Immature natural killer cell (primary cell): Measurements from ENCODE around the gene DDB1. TPM values are rescaled to one million over a fixed set of nuclear protein-coding genes. Genes with fewer than 3 reads are reported as not detected.

Experiments
- DNase-seq, 3 donors: peaks; one replicate each; pipeline ENCODE4 v3.0.0; 2022; ENCODE audit warnings: mixed read lengths in 1 of 3
- H3K27ac Mint-ChIP-seq, 6 donors: one replicate each; pipeline ENCODE4 v1.8.0; 2020; ENCODE audit warnings: mixed read lengths in 6 of 6, mild to moderate bottlenecking in 5 of 6, inconsistent platforms in 4 of 6, moderate library complexity in 3 of 6
- H3K27me3 Mint-ChIP-seq, 3 donors: one replicate each; pipeline ENCODE4 v1.8.0; 2020 to 2021; ENCODE audit warnings: low read depth in 3 of 3, mild to moderate bottlenecking in 3 of 3, mixed read lengths in 3 of 3, moderate library complexity in 3 of 3, inconsistent platforms in 1 of 3
- H3K36me3 Mint-ChIP-seq, 3 donors: one replicate each; pipeline ENCODE4 v1.8.0; 2020; ENCODE audit warnings: mixed read lengths in 3 of 3, inconsistent platforms in 2 of 3, mild to moderate bottlenecking in 2 of 3
- H3K4me1 Mint-ChIP-seq, 2 donors: one replicate each; pipeline ENCODE4 v1.8.0; 2020; ENCODE audit warnings: inconsistent platforms in 2 of 2, mild to moderate bottlenecking in 2 of 2, mixed read lengths in 2 of 2, moderate library complexity in 1 of 2
- H3K4me3 Mint-ChIP-seq, 5 donors: one replicate each; pipeline ENCODE4 v1.8.0; 2020; ENCODE audit warnings: mild to moderate bottlenecking in 5 of 5, mixed read lengths in 5 of 5, inconsistent platforms in 3 of 5, moderate library complexity in 3 of 5
- H3K9me3 Mint-ChIP-seq, 6 donors: one replicate each; pipeline ENCODE4 v1.8.0; 2020; ENCODE audit warnings: mild to moderate bottlenecking in 6 of 6, mixed read lengths in 6 of 6, inconsistent platforms in 4 of 6, moderate library complexity in 3 of 6
- polyA plus RNA-seq, 3 donors: library from polyadenylated mRNA; unstranded; fragments of 300-500 nt; fragmentation: Illumina TruSeq; gene quantifications; one replicate each; pipeline ENCODE4 v1.2.3, GENCODE V29; 2021

The DDB1 gene
- polyA plus RNA-seq, 3 donors from 2014 or later: 105 to 131 (median 119) TPM

DNA sequence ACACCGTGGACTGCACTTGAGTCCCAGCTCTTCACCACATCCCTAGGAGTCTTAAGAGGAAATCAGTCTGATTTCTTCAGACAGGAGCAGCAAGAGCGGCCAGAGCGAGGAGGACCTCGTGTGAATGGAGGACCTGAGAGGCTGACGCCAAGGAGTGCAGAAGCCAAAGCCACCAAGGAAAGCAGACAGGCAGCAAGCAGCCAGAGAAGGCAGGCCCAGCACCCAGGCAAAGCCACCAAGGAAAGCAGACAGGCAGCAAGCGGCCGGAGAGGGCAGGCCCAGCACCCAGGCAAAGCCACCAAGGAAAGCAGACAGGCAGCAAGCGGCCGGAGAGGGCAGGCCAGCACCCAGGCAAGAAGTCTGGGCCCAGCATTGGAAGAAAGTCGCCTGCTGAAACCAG, 17.0 kb upstream of the DDB1 start:
- H3K36me3 Mint-ChIP-seq: peaks cover 14 to 21% (median 15%) of the 10 kb centered on the region in 3 donors
- no peaks in the 10 kb centered on the region for H3K4me1 Mint-ChIP-seq
- H3K4me3 Mint-ChIP-seq: no peak overlapping the region
- no peak for DNase-seq
- H3K9me3 Mint-ChIP-seq: no peaks in the 10 kb centered on the region
- peak overlapping the region in 2 of 6 donors; percentile 53 to 69 for H3K27ac Mint-ChIP-seq
- peaks cover 0 to 2% (median 0%) of the 10 kb centered on the region in 3 donors for H3K27me3 Mint-ChIP-seq

DNA sequence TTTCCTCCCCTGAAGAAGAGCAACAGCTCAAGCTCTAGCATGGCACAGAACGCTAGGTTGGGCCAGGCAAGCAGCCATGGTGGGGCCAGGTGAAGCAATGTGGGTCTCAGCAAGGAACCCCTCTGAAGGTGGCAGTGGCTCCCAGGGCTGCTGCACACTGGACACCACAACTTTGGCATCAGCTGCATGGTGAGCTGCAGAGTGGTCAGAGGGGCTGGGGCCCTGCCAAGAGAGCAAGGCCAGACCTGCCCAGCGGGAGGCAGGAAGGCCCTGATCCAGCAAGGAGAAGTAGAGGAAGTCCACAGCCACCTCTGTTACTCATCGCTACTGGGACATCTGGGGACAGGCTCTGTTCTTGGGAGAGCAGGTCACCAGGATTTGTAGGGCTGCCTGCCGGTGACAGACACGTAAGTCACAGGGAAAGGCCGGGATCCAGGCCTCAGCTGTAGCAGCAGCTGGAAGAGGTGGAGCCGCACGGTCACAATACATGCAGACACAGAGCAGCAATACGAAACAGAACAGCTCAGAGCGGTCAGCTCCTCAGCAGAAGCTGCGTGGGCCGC, 16.4 kb upstream of the DDB1 start:
- peaks cover 0 to 2% (median 0%) of the 10 kb centered on the region in 3 donors for H3K27me3 Mint-ChIP-seq
- no peak overlapping the region for H3K27ac Mint-ChIP-seq
- H3K36me3 Mint-ChIP-seq: peaks cover 14 to 21% (median 15%) of the 10 kb centered on the region in 3 donors
- no peaks in the 10 kb centered on the region for H3K9me3 Mint-ChIP-seq
- no peak overlapping the region for H3K4me3 Mint-ChIP-seq
- no peaks in the 10 kb centered on the region for H3K4me1 Mint-ChIP-seq
- DNase-seq: no peak

DNA sequence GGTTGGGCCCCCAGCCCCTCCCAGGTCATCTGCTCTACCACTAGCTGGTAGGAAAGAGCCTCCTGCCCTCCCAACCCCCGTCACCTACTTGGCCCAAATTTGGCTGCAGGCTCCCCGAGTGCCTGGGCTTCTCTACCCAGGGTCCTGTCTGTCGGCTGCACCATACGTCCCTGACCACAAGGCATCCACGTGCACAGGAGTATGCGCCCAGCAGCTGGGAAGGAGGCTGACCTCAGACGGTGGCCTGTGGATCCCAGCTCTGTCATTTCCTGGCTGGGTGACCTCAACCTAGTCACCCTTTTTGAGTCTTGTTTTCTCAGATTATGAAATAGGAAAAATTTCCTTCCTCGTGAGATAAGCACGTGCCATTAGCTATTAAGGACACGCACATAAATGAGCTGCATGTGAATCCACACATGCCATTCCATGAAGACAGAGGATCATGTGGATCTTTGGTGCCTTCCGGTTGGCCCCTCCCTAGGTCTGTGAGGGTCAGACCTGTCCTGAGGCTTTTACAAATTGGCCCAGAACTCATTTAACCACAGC, 15.1 kb upstream of the DDB1 start:
- H3K4me3 Mint-ChIP-seq: no peak overlapping the region
- no peak for DNase-seq
- H3K36me3 Mint-ChIP-seq: peaks cover 8 to 14% (median 8%) of the 10 kb centered on the region in 3 donors
- H3K27ac Mint-ChIP-seq: no peak overlapping the region
- H3K9me3 Mint-ChIP-seq: no peaks in the 10 kb centered on the region
- peaks cover 0 to 2% (median 0%) of the 10 kb centered on the region in 3 donors for H3K27me3 Mint-ChIP-seq
- H3K4me1 Mint-ChIP-seq: no peaks in the 10 kb centered on the region

- Mint-ChIP-seq H3K9me3 (no peaks in the 10 kb centered on the region), H3K4me1 (no peaks in the 10 kb centered on the region), H3K27ac (peak overlapping the region in 3 of 6 donors; percentile 37 to 84 (median 67)), H3K27me3 (no peaks in the 10 kb centered on the region), H3K4me3 (no peak overlapping the region), H3K36me3 (peaks cover 3 to 9% (median 8%) of the 10 kb centered on the region in 3 donors)
- no peak for DNase-seq
Measured at GRCh38 chr11:61345954-61346843, 13.3 kb upstream of the DDB1 start.

- Mint-ChIP-seq H3K4me1 (no peaks in the 10 kb centered on the region), H3K27me3 (no peaks in the 10 kb centered on the region), H3K9me3 (no peaks in the 10 kb centered on the region), H3K27ac (no peak overlapping the region), H3K4me3 (no peak overlapping the region), H3K36me3 (peaks cover 3 to 15% (median 8%) of the 10 kb centered on the region in 3 donors)
- no peak for DNase-seq
Measured at GRCh38 chr11:61345170-61345610, 12.3 kb upstream of the DDB1 start.

GRCh38 chr11:61343792-61344745, 11.2 kb upstream of the DDB1 start:
- H3K4me1 Mint-ChIP-seq: no peaks in the 10 kb centered on the region
- H3K27ac Mint-ChIP-seq: no peak overlapping the region
- peaks cover 3 to 14% (median 4%) of the 10 kb centered on the region in 3 donors for H3K36me3 Mint-ChIP-seq
- no peak overlapping the region for H3K4me3 Mint-ChIP-seq
- DNase-seq: no peak
- no peaks in the 10 kb centered on the region for H3K9me3 Mint-ChIP-seq
- H3K27me3 Mint-ChIP-seq: no peaks in the 10 kb centered on the region

- DNase-seq: no peak
- Mint-ChIP-seq H3K36me3 (peaks cover 3 to 14% (median 4%) of the 10 kb centered on the region in 3 donors), H3K4me3 (no peak overlapping the region), H3K4me1 (no peaks in the 10 kb centered on the region), H3K9me3 (no peaks in the 10 kb centered on the region), H3K27ac (no peak overlapping the region), H3K27me3 (no peaks in the 10 kb centered on the region)
Measured at GRCh38 chr11:61342207-61342803, 9.4 kb upstream of the DDB1 start.

- no peak overlapping the region for H3K4me3 Mint-ChIP-seq
- no peak for DNase-seq
- H3K9me3 Mint-ChIP-seq: no peaks in the 10 kb centered on the region
- H3K4me1 Mint-ChIP-seq: no peaks in the 10 kb centered on the region
- no peaks in the 10 kb centered on the region for H3K27me3 Mint-ChIP-seq
- no peak overlapping the region for H3K27ac Mint-ChIP-seq
- H3K36me3 Mint-ChIP-seq: peaks cover 3 to 14% (median 4%) of the 10 kb centered on the region in 3 donors
Measured at GRCh38 chr11:61341706-61342105, 8.8 kb upstream of the DDB1 start.

DNA sequence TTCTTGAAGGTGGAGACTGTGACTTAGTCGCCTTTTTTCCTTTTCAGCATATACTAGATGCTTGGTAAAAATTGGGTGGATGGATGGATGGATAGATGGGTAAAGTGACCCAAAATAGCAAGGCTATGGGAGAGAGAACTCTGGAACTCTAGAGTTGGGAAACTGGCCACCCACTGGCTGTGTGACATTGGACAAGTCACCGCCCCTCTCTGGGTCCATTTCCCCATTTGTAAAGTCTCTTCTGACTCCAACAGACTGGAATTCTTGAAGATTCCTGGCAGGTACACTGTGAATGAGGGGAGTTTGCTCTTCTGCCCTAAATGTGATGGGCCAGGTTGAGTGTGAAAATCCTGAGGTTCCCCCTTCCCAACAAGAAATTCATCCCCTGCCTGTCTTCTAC, 8.1 kb upstream of the DDB1 start:
- DNase-seq: no peak
- Mint-ChIP-seq H3K4me3 (no peak overlapping the region), H3K9me3 (no peaks in the 10 kb centered on the region), H3K4me1 (peaks cover 0 to 4% of the 10 kb centered on the region in 2 donors), H3K27me3 (no peaks in the 10 kb centered on the region), H3K27ac (no peak overlapping the region), H3K36me3 (peaks cover 3 to 14% (median 4%) of the 10 kb centered on the region in 3 donors)

- DNase-seq: no peak
- H3K9me3 Mint-ChIP-seq: no peaks in the 10 kb centered on the region
- H3K27ac Mint-ChIP-seq: peak overlapping the region in 1 of 6 donors; percentile 68
- peaks cover 0 to 6% of the 10 kb centered on the region in 2 donors for H3K4me1 Mint-ChIP-seq
- no peaks in the 10 kb centered on the region for H3K27me3 Mint-ChIP-seq
- H3K36me3 Mint-ChIP-seq: peaks cover 3 to 14% (median 4%) of the 10 kb centered on the region in 3 donors
- H3K4me3 Mint-ChIP-seq: no peak overlapping the region
Measured at GRCh38 chr11:61339490-61339878, 6.6 kb upstream of the DDB1 start.

- H3K27me3 Mint-ChIP-seq: peaks cover 0 to 3% (median 0%) of the 10 kb centered on the region in 3 donors
- H3K9me3 Mint-ChIP-seq: no peaks in the 10 kb centered on the region
- no peak overlapping the region for H3K4me3 Mint-ChIP-seq
Measured at GRCh38 chr11:61338783-61339489, 6.0 kb upstream of the DDB1 start.

GRCh38 chr11:61337706-61338470, 5.0 kb upstream of the DDB1 start:
- DNase-seq: no peak
- Mint-ChIP-seq H3K27ac (no peak overlapping the region), H3K4me3 (no peak overlapping the region), H3K36me3 (peaks cover 3 to 14% (median 4%) of the 10 kb centered on the region in 3 donors), H3K27me3 (peaks cover 0 to 10% (median 9%) of the 10 kb centered on the region in 3 donors), H3K9me3 (no peaks in the 10 kb centered on the region), H3K4me1 (peaks cover 12 to 14% of the 10 kb centered on the region in 2 donors)

More at GRCh38 chr11:61338783-61339489, 6.0 kb upstream of the DDB1 start:
- peaks cover 4 to 6% of the 10 kb centered on the region in 2 donors for H3K4me1 Mint-ChIP-seq
- peaks cover 3 to 14% (median 4%) of the 10 kb centered on the region in 3 donors for H3K36me3 Mint-ChIP-seq
- no peak for DNase-seq
- no peak overlapping the region for H3K27ac Mint-ChIP-seq
